GM23338 (cell line): ENCODE results near the gene DENND4B. TPM values are rescaled to one million over a fixed set of nuclear protein-coding genes. Genes with fewer than 3 reads are reported as not detected.

Experiments used
- ATAC-seq: fragments of 200-7000 bp; cut with Tn5 transposase; 3 replicates; pipeline ENCODE4 v1.9.1; 2020
- DNase-seq: peaks from one replicate; pipeline ENCODE4 v3.0.0-alpha.2; 2015; ENCODE audit warnings: low spot score
- H2AFZ ChIP-seq: fragments of 200-600 bp; sonication (generic); 2 replicates; pipeline ENCODE4 v1.8.0; 2016; ENCODE audit warnings: antibody characterized with exemption, mild to moderate bottlenecking, moderate library complexity
- H3F3A ChIP-seq: fragments of 200-600 bp; sonication (generic); replicated peaks from 2 replicates; pipeline ENCODE4 v1.8.0; 2017; ENCODE audit warnings: antibody characterized with exemption, mixed run types, low read depth
- H3K27ac ChIP-seq: fragments of 200-600 bp; sonication (generic); 2 replicates; pipeline ENCODE4 v1.6.1; 2016; ENCODE audit warnings: low read depth
- H3K27me3 ChIP-seq: fragments of 200-600 bp; sonication (generic); 2 replicates; pipeline ENCODE4 v1.8.0; 2016; ENCODE audit warnings: mild to moderate bottlenecking, mixed run types, moderate library complexity; ENCODE audit not compliant: insufficient read depth
- H3K36me3 ChIP-seq: fragments of 200-600 bp; sonication (generic); 2 replicates; pipeline ENCODE4 v1.8.0; 2016; ENCODE audit warnings: mild to moderate bottlenecking; ENCODE audit not compliant: insufficient read depth
- H3K4me1 ChIP-seq: fragments of 200-600 bp; sonication (generic); 2 replicates; pipeline ENCODE4 v1.8.0; 2016; ENCODE audit warnings: mild to moderate bottlenecking, moderate library complexity; ENCODE audit not compliant: insufficient read depth
- H3K4me2 ChIP-seq: fragments of 200-600 bp; sonication (generic); 2 replicates; pipeline ENCODE4 v1.7.1; 2017; ENCODE audit warnings: mixed run types
- H3K4me3 ChIP-seq: fragments of 200-600 bp; sonication (generic); 2 replicates; pipeline ENCODE4 v1.6.1; 2016; ENCODE audit warnings: mixed run types
- H3K79me2 ChIP-seq: fragments of 200-600 bp; sonication (generic); replicated peaks from 2 replicates; pipeline ENCODE4 v1.8.0; 2017; ENCODE audit warnings: mild to moderate bottlenecking; ENCODE audit not compliant: insufficient read depth
- H3K9me2 ChIP-seq: fragments of 200-600 bp; sonication (generic); 2 replicates; pipeline ENCODE4 v1.8.0; 2017; ENCODE audit not compliant: insufficient read depth
- H4K20me1 ChIP-seq: fragments of 200-600 bp; sonication (generic); replicated peaks from 2 replicates; pipeline ENCODE4 v1.8.0; 2017; ENCODE audit warnings: mild to moderate bottlenecking; ENCODE audit not compliant: insufficient read depth
- H3K27ac Mint-ChIP-seq: 2 replicates; pipeline ENCODE4 v1.8.0; 2020; ENCODE audit warnings: inconsistent platforms, mild to moderate bottlenecking, moderate library complexity, mixed read lengths
- H3K27me3 Mint-ChIP-seq: 3 replicates; pipeline ENCODE4 v1.8.0; 2022; ENCODE audit warnings: low read depth, mild to moderate bottlenecking, moderate library complexity, mixed read lengths, inconsistent platforms; ENCODE audit not compliant: insufficient read depth, poor library complexity
- H3K36me3 Mint-ChIP-seq: 3 replicates; pipeline ENCODE4 v1.8.0; 2021; ENCODE audit warnings: low read depth, mild to moderate bottlenecking, inconsistent platforms, moderate library complexity, mixed read lengths
- H3K4me1 Mint-ChIP-seq: 3 replicates; pipeline ENCODE4 v1.8.0; 2020; ENCODE audit warnings: mild to moderate bottlenecking, inconsistent platforms, mixed read lengths
- H3K4me3 Mint-ChIP-seq: 3 replicates; pipeline ENCODE4 v1.8.0; 2021; ENCODE audit warnings: moderate library complexity, mild to moderate bottlenecking, inconsistent platforms, mixed read lengths
- H3K9me3 Mint-ChIP-seq: 3 replicates; pipeline ENCODE4 v1.8.0; 2020; ENCODE audit warnings: moderate library complexity, mild to moderate bottlenecking, inconsistent platforms, mixed read lengths
- CREB1 ChIP-seq: fragments of 250-450 bp; sonication (Bioruptor Pico); IDR thresholded peaks from 2 replicates; pipeline ENCODE4 v1.5.0; 2020; ENCODE audit warnings: low read depth, mild to moderate bottlenecking, moderate library complexity
- ETS1 ChIP-seq: IDR thresholded peaks from 2 replicates; pipeline ENCODE4 v1.6.1; 2016; ENCODE audit warnings: antibody characterized with exemption
- EZH2phosphoT487 ChIP-seq: fragments of 200-600 bp; sonication (generic); IDR thresholded peaks from one replicate; pipeline ENCODE4 v1.8.1; 2018; ENCODE audit warnings: antibody characterized with exemption; ENCODE audit not compliant: unreplicated experiment
- NANOG ChIP-seq: IDR thresholded peaks from 2 replicates; pipeline ENCODE4 v1.6.1; 2016; ENCODE audit warnings: antibody characterized with exemption, borderline replicate concordance
- POLR2AphosphoS5 ChIP-seq: IDR thresholded peaks from 2 replicates; pipeline ENCODE4 v1.6.1; 2016; ENCODE audit warnings: antibody characterized with exemption, low read depth
- REST ChIP-seq: IDR thresholded peaks from one replicate; pipeline ENCODE4 v1.6.1; 2018; ENCODE audit warnings: antibody characterized with exemption; ENCODE audit not compliant: unreplicated experiment
- STAT1 ChIP-seq: IDR thresholded peaks from one replicate; pipeline ENCODE4 v1.6.1; 2016; ENCODE audit warnings: antibody characterized with exemption; ENCODE audit not compliant: unreplicated experiment
- polyA plus RNA-seq: library from polyadenylated mRNA; unstranded; fragments of >200 nt; fragmentation: Nextera tagmentation; extraction: Ambion mirVana; gene quantifications from 2 replicates; pipeline ENCODE4 v1.2.1, GENCODE V29; 2016
- total RNA-seq: library from RNA; depleted of rRNA; stranded (reverse); fragments of >200 nt; shearing (Covaris generic); gene quantifications from 2 replicates; pipeline ENCODE4 v1.2.3, GENCODE V29; 2014

DENND4B gene
- total and polyA plus RNA-seq, 2 experiments from 2014 or later = 29.4 to 57.0 TPM

DNA sequence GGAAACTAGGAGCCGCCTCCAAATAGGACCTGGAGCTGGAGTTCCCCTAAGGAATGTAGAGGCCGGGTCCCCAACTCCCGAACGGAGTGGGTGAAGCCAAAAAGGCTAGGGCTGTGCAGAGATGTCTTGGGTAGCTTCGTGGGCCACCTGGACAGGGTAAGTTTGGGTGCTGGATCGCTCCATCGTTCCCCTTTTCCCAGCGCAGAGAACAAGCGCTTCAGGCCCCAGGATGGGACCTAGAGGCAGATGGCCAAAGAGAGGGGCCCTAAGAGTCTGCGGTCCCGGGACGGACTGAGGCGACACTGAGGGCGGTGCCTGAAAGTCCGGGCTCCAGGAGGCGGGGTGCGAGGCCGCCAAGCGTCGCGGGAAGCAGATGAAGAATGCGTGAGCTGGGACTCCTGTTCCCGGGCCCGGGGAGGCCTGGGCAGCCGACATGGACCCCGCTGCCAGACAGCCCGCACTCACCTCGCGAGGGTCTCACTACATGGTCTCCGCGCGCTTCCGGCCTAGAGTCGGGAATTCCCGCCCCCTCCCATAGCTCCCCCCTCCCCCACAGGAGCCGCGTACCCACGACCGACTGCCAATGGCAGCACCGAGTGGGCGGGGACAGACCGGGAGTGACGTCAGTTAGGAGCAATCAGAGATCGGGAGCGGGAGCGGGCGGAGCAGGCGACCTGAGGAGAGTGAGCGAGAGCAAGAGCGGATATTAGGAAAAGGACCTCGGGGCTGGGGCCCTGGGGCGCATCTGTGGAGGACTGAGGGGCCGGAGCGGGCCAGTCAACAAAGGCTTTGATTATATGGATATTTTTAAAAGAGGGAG, 16.7 kb upstream of the DENND4B start, which contains the start of gene SLC39A1:
SLC39A1 (minus strand) TSS at position 508 of the 820 bp plus-strand sequence. CDS start 822 bp downstream, outside the sequence.
- H3K27ac Mint-ChIP-seq = peak within 1 kb of the TSS; percentile 96
- Histone ChIP-seq H3K36me3 (peaks cover 14% of the 10 kb centered on the region), H2AFZ (no peak within 1 kb of the TSS), H3F3A (peaks cover 45% of the 10 kb centered on the region), H3K4me1 (peaks cover 40% of the 10 kb centered on the region), H3K4me3 (peak within 1 kb of the TSS; percentile 83), H3K27ac (peak within 1 kb of the TSS; percentile 100), H3K4me2 (peak within 1 kb of the TSS; percentile 97), H3K79me2 (peaks cover 48% of the 10 kb centered on the region), H3K27me3 (no peaks in the 10 kb centered on the region), H4K20me1 (no peaks in the 10 kb centered on the region), H3K9me2 (no peaks in the 10 kb centered on the region)
- peaks cover 4% of the 10 kb centered on the region; the same call in 1 of the 3 replicates for H3K9me3 Mint-ChIP-seq
- ATAC-seq (peak; percentile 54), DNase-seq (peak; percentile 100)
- peaks cover 26% of the 10 kb centered on the region for H3K27me3 Mint-ChIP-seq
- TF ChIP-seq REST (peak; percentile 19), STAT1 (no peak), CREB1 (CRISPR knock-in tag) (peak; percentile 90), ETS1 (0 out of 2 replicates have a peak, but pooled peaks have one; percentile 18), NANOG (no peak), POLR2AphosphoS5 (peak; percentile 77)
- peaks cover 54% of the 10 kb centered on the region for H3K36me3 Mint-ChIP-seq
- H3K4me3 Mint-ChIP-seq = peak within 1 kb of the TSS; percentile 81
- peaks cover 42% of the 10 kb centered on the region for H3K4me1 Mint-ChIP-seq

- peak overlapping the region; percentile 100 for H3K27ac ChIP-seq
These were observed 15.8 kb upstream of the DENND4B start for GRCh38 chr1:153962088-153963029.

More at GRCh38 chr1:153962088-153963029, 15.8 kb upstream of the DENND4B start:
- H3F3A ChIP-seq = peaks cover 52% of the 10 kb centered on the region
- Mint-ChIP-seq H3K9me3 (peaks cover 7% of the 10 kb centered on the region; the same call in 2 of the 3 replicates), H3K27me3 (peaks cover 29% of the 10 kb centered on the region), H3K4me1 (peaks cover 44% of the 10 kb centered on the region), H3K36me3 (peaks cover 54% of the 10 kb centered on the region), H3K4me3 (peak overlapping the region; percentile 81), H3K27ac (peak overlapping the region; percentile 96)
- DNase-seq = peak; percentile 32
- H3K9me2 ChIP-seq = no peaks in the 10 kb centered on the region
- TF ChIP-seq ETS1 = 0 out of 2 replicates have a peak, but pooled peaks have one; percentile 6
- no peak for TF ChIP-seq REST
- no peak for TF ChIP-seq EZH2phosphoT487
- peaks cover 41% of the 10 kb centered on the region for H3K4me1 ChIP-seq
- ATAC-seq = no peak
- no peak overlapping the region for H2AFZ ChIP-seq
- peaks cover 53% of the 10 kb centered on the region for H3K79me2 ChIP-seq
- H3K36me3 ChIP-seq = peaks cover 14% of the 10 kb centered on the region
- H3K4me2 ChIP-seq = peak overlapping the region; percentile 97
- H4K20me1 ChIP-seq = peaks cover 3% of the 10 kb centered on the region
- H3K27me3 ChIP-seq = no peaks in the 10 kb centered on the region
- peak overlapping the region; percentile 83 for H3K4me3 ChIP-seq
